Activated T-helper 1 cell treated with anti-CD3 and anti-CD28 coated beads, Interleukin-12 subunit alpha, Interleukin-12 subunit beta, Interleukin-2, Interleukin-4 antibody, amounts not matched to agents 30 ng/mL and 10 ng/mL and 1 ng/mL, durations not matched to agents 14 hours and 24 hours and 36 hours (primary cell): ENCODE data around the gene SLC25A11. TPM values are rescaled to one million over a fixed set of nuclear protein-coding genes. Genes with fewer than 3 reads are reported as not detected.

Source experiments
- DNase-seq: peaks from one replicate; pipeline ENCODE4 v3.0.0; 2021; ENCODE audit warnings: low spot score
- H3K27ac Mint-ChIP-seq: one replicate; pipeline ENCODE4 v1.8.0; 2021; ENCODE audit warnings: mild to moderate bottlenecking, mixed read lengths
- H3K27me3 Mint-ChIP-seq: one replicate; pipeline ENCODE4 v1.8.0; 2022; ENCODE audit warnings: mild to moderate bottlenecking, moderate library complexity, mixed read lengths; ENCODE audit not compliant: insufficient read depth
- H3K36me3 Mint-ChIP-seq: one replicate; pipeline ENCODE4 v1.8.0; 2021; ENCODE audit warnings: low read depth, mixed read lengths
- H3K4me1 Mint-ChIP-seq: one replicate; pipeline ENCODE4 v1.8.0; 2021; ENCODE audit warnings: low read depth, mixed read lengths
- H3K4me3 Mint-ChIP-seq: one replicate; pipeline ENCODE4 v1.8.0; 2021; ENCODE audit warnings: mild to moderate bottlenecking, moderate library complexity, mixed read lengths
- H3K9me3 Mint-ChIP-seq: one replicate; pipeline ENCODE4 v1.8.0; 2021; ENCODE audit warnings: mixed read lengths
- intact Hi-C: fragments of 100-400 bp; cut with micrococcal nuclease; formaldehyde crosslinking; loops from one replicate; pipeline ENCODE4 v1.15.1; 2024
- total RNA-seq: library from RNA; stranded (reverse); gene quantifications from 2 replicates; pipeline ENCODE4 v1.2.3, GENCODE V29; 2022

The SLC25A11 gene
- total RNA-seq, 1 donor from 2014 or later = 116 TPM

GRCh38 chr17:4891411-4892410, 48.1 kb downstream of the SLC25A11 start:
- no peak for DNase-seq
- H3K27me3 Mint-ChIP-seq = no peaks in the 10 kb centered on the region
- H3K4me1 Mint-ChIP-seq = peaks cover 5% of the 10 kb centered on the region
- peaks cover 13% of the 10 kb centered on the region for H3K36me3 Mint-ChIP-seq
- H3K9me3 Mint-ChIP-seq = no peaks in the 10 kb centered on the region
- H3K27ac Mint-ChIP-seq = no peak overlapping the region
- H3K4me3 Mint-ChIP-seq = no peak overlapping the region
- intact Hi-C loops = no loop called here

GRCh38 chr17:4887581-4887980, 52.3 kb downstream of the SLC25A11 start:
- Mint-ChIP-seq H3K27ac (no peak overlapping the region), H3K4me1 (peaks cover 5% of the 10 kb centered on the region), H3K27me3 (no peaks in the 10 kb centered on the region), H3K9me3 (no peaks in the 10 kb centered on the region), H3K4me3 (no peak overlapping the region), H3K36me3 (peaks cover 16% of the 10 kb centered on the region)
- no peak for DNase-seq
- intact Hi-C loops = loop anchor here (5.0 to 10.0 kb wide), 2 partner anchors 50 to 463 kb away; no protein-coding TSS in a partner anchor

Other genes with a start within 250 kb of the SLC25A11 start
- 130 and 145 TPM in 2 replicates for gene PELP1, start 235.9 kb downstream of the SLC25A11 start, total RNA-seq
- 202 and 204 TPM in 2 replicates for gene ARRB2, start 229.4 kb downstream of the SLC25A11 start, total RNA-seq
- gene MED11, start 208.6 kb downstream of the SLC25A11 start, total RNA-seq = 21.9 and 23.7 TPM in 2 replicates
- gene ZMYND15, start 200.2 kb downstream of the SLC25A11 start, total RNA-seq = 0.18 TPM in 1 of 2 replicates, not detected in the other
- gene CXCL16, start 200.1 kb downstream of the SLC25A11 start, total RNA-seq = 3.7 and 7.0 TPM in 2 replicates
- gene TM4SF5, start 168.2 kb downstream of the SLC25A11 start, total RNA-seq = not detected in 2 replicates
- not detected in 2 replicates for gene VMO1, start 153.7 kb downstream of the SLC25A11 start, total RNA-seq
- gene GLTPD2, start 151.1 kb downstream of the SLC25A11 start, total RNA-seq = not detected in 2 replicates
- gene PSMB6, start 143.9 kb downstream of the SLC25A11 start, total RNA-seq = 205 and 208 TPM in 2 replicates
- 16.7 and 22.2 TPM in 2 replicates for gene PLD2, start 132.9 kb downstream of the SLC25A11 start, total RNA-seq
- gene MINK1, start 106.7 kb downstream of the SLC25A11 start, total RNA-seq = 66.5 and 67.5 TPM in 2 replicates
- 1.3 and 1.8 TPM in 2 replicates for gene C17orf107, start 40.5 kb downstream of the SLC25A11 start, total RNA-seq
- 0.52 and 0.61 TPM in 2 replicates for gene CHRNE, start 36.9 kb downstream of the SLC25A11 start, total RNA-seq
- not detected in 2 replicates for gene GP1BA, start 7.8 kb downstream of the SLC25A11 start, total RNA-seq
- gene RNF167, start 222 bp upstream of the SLC25A11 start, total RNA-seq = 138 and 140 TPM in 2 replicates
- gene PFN1, start 8.5 kb upstream of the SLC25A11 start, total RNA-seq = 1,423 and 1,429 TPM in 2 replicates
- 42.5 and 44.5 TPM in 2 replicates for gene ENO3, start 11.1 kb upstream of the SLC25A11 start, total RNA-seq
- 66.5 and 69.5 TPM in 2 replicates for gene SPAG7, start 27.8 kb upstream of the SLC25A11 start, total RNA-seq
- 98.5 and 103 TPM in 2 replicates for gene CAMTA2, start 47.6 kb upstream of the SLC25A11 start, total RNA-seq
- 0.34 and 0.37 TPM in 2 replicates for gene INCA1, start 57.5 kb upstream of the SLC25A11 start, total RNA-seq
- gene KIF1C, start 57.9 kb upstream of the SLC25A11 start, total RNA-seq = 68.4 and 71.3 TPM in 2 replicates
- gene SLC52A1, start 95.4 kb upstream of the SLC25A11 start, total RNA-seq = 0.20 and 0.23 TPM in 2 replicates
- gene ZFP3, start 138.4 kb upstream of the SLC25A11 start, total RNA-seq = 1.9 and 2.0 TPM in 2 replicates
- gene ZNF232, start 171.8 kb upstream of the SLC25A11 start, total RNA-seq = 17.3 and 19.3 TPM in 2 replicates
- 0.03 and 0.05 TPM in 2 replicates for gene USP6, start 176.0 kb upstream of the SLC25A11 start, total RNA-seq